BJ (cell line): ENCODE data around the gene ANAPC2. TPM values are rescaled to one million over a fixed set of nuclear protein-coding genes. Genes with fewer than 3 reads are reported as not detected.

Experiments
- CTCF ChIA-PET: fragments of 350-600 bp; formaldehyde crosslinking; extraction: SDS; loops from one replicate; lab custom pipeline; 2021; ENCODE audit warnings: antibody characterized with exemption, inconsistent platforms; lab: Yijun Ruan, JAX
- POLR2A ChIA-PET: fragments of 300-600 bp; sonication (Branson Sonifier 250); formaldehyde crosslinking; extraction: SDS; loops from one replicate; lab custom pipeline; 2021; ENCODE audit warnings: antibody characterized with exemption; lab: Charles Lee
- DNase-seq: peaks from one replicate; pipeline ENCODE4 v3.0.0-alpha.2; 2011; ENCODE audit warnings: low read depth
- H3K27me3 ChIP-seq: 2 replicates; pipeline ENCODE4 v1.6.0; 2011; ENCODE audit warnings: low read length; ENCODE audit not compliant: control insufficient read depth, insufficient read depth
- H3K36me3 ChIP-seq: 2 replicates; pipeline ENCODE4 v1.5.1; 2011; ENCODE audit warnings: low read length; ENCODE audit not compliant: control insufficient read depth, insufficient read depth
- H3K4me3 ChIP-seq: 2 replicates; pipeline ENCODE4 v1.5.1; 2011; ENCODE audit warnings: low read depth, mild to moderate bottlenecking, control low read depth, low read length
- polyA plus RNA-seq: library from polyadenylated mRNA; depleted of rRNA; stranded (reverse); fragments of >200 nt; gene quantifications from 2 replicates; pipeline ENCODE4 v1.2.3, GENCODE V29; 2011
- TF ChIP-seq, protein P1 (sequence below): IDR thresholded peaks from 2 replicates; pipeline ENCODE4 v1.5.1; 2011; ENCODE audit warnings: low read depth, mild to moderate bottlenecking, control low read depth, inconsistent platforms, low read length, moderate library complexity; ENCODE audit not compliant: insufficient read depth

Gene ANAPC2
- polyA plus RNA-seq, 1 experiment, result 25.5 TPM

DNA sequence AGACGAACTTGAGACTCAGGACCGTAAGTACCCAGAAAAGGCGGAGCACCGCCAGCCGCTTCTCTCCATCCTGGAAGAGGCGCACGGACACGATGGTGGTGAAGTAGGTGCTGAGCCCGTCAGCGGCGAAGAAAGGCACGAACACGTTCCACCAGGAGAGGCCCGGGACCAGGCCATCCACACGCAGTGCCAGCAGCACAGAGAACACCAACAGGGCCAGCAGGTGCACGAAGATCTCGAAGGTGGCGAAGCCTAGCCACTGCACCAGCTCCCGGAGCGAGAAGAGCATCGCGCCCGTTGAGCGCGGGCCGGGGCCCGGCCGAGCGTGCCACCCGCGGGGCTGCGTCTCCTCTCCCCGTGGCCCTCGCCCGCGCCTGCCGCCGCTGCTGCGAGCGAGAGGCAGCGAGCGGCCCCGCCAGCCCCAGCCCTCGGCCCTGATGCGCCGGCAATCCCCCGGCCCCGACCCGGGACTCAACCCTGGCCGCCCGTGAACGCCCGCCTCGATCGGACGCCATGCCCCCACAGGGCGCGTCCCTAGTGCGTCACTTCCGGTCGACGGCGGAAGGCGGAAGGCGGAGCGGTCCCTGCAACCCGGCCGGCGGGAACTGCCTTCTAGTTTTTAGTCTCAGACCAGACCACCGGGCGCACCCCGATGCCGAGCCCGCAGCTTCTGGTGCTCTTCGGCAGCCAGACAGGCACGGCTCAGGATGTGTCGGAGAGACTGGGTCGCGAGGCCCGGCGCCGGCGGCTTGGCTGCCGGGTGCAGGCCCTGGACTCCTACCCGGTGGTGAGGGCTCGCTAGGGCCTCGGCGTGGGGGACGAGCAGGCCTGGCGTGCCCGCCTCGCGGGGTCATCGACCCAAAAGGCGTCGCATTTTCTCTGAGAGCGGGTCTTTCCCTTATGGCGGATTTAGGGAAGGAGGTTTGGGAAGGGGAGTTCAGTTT is 17.0 kb upstream of the ANAPC2 start, which contains the start of the genes NDOR1 and TMEM203:
Gene NDOR1 (plus strand): TSS at position 575 of the 944 bp plus-strand sequence. CDS start 78 bp downstream, at position 653.
Gene TMEM203 (minus strand): TSS at position 523 of the 944 bp plus-strand sequence. CDS start 234 bp downstream, at position 289.
- H3K36me3 ChIP-seq, result peaks cover 2% of the 10 kb centered on the region
- H3K27me3 ChIP-seq, result no peaks in the 10 kb centered on the region
- TF ChIP-seq, protein P1, sequence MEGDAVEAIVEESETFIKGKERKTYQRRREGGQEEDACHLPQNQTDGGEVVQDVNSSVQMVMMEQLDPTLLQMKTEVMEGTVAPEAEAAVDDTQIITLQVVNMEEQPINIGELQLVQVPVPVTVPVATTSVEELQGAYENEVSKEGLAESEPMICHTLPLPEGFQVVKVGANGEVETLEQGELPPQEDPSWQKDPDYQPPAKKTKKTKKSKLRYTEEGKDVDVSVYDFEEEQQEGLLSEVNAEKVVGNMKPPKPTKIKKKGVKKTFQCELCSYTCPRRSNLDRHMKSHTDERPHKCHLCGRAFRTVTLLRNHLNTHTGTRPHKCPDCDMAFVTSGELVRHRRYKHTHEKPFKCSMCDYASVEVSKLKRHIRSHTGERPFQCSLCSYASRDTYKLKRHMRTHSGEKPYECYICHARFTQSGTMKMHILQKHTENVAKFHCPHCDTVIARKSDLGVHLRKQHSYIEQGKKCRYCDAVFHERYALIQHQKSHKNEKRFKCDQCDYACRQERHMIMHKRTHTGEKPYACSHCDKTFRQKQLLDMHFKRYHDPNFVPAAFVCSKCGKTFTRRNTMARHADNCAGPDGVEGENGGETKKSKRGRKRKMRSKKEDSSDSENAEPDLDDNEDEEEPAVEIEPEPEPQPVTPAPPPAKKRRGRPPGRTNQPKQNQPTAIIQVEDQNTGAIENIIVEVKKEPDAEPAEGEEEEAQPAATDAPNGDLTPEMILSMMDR, result no peak
- ChIA-PET POLR2A (interaction anchor here (0.7 kb wide), 1 partner anchor 22 kb away, joined by 6 read pairs; no protein-coding TSS in a partner anchor), CTCF (interaction anchor here (1.1 kb wide), 1 partner anchor 11 kb away, joined by 3 read pairs; no protein-coding TSS in a partner anchor)
- H3K4me3 ChIP-seq, result peak within 1 kb of the TSS; percentile 79
- no peak for DNase-seq

DNA sequence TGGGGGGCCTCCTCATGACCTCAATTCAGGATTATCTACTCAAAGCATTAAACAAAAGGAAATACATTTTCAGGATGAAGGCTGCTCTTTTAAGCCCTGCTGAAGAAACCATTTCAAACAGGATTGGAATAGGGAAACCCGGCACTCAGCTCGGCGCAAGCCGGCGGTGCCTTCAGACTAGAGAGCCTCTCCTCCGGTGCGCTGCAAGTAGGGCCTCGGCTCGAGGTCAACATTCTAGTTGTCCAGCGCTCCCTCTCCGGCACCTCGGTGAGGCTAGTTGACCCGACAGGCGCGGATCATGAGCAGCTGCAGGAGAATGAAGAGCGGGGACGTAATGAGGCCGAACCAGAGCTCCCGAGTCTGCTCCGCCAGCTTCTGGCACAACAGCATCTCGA is 16.4 kb upstream of the ANAPC2 start:
- peak overlapping the region; percentile 79 for H3K4me3 ChIP-seq
- TF ChIP-seq, protein P1, result no peak
- DNase-seq, result no peak
- POLR2A ChIA-PET, result interaction anchor here (0.7 kb wide), 1 partner anchor 23 kb away, joined by 6 read pairs; no protein-coding TSS in a partner anchor
- CTCF ChIA-PET, result interaction anchor here (1.1 kb wide), 1 partner anchor 12 kb away, joined by 3 read pairs; no protein-coding TSS in a partner anchor
- H3K36me3 ChIP-seq, result no peaks in the 10 kb centered on the region; the same call in 1 of the 2 replicates
- H3K27me3 ChIP-seq, result no peaks in the 10 kb centered on the region

DNA sequence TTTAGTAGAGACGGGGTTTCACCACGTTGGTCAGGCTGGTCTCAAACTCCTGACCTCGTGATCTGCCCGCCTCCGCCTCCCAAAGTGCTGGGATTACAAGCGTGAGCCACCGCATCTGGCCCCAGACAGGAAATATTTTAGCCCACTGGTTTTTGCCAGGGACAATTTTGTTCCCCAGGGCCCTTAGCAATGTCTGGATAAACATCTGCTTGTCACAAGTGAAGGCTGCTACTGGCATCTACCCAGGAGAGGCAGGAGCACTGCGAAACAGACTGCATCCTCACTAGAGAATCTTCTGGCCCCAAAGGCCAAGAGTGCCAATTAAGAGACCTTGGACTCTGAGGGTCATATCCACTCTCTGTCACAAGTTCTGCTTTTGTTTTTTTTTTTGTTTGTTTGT is 14.6 kb upstream of the ANAPC2 start:
- ChIA-PET POLR2A (no interaction called here), CTCF (interaction anchor here (1.5 kb wide), 1 partner anchor 24 kb away, joined by 3 read pairs; no protein-coding TSS in a partner anchor)
- Histone ChIP-seq H3K4me3 (no peak overlapping the region), H3K27me3 (no peaks in the 10 kb centered on the region), H3K36me3 (no peaks in the 10 kb centered on the region)
- no peak for DNase-seq
- TF ChIP-seq, protein P1, result no peak

DNA sequence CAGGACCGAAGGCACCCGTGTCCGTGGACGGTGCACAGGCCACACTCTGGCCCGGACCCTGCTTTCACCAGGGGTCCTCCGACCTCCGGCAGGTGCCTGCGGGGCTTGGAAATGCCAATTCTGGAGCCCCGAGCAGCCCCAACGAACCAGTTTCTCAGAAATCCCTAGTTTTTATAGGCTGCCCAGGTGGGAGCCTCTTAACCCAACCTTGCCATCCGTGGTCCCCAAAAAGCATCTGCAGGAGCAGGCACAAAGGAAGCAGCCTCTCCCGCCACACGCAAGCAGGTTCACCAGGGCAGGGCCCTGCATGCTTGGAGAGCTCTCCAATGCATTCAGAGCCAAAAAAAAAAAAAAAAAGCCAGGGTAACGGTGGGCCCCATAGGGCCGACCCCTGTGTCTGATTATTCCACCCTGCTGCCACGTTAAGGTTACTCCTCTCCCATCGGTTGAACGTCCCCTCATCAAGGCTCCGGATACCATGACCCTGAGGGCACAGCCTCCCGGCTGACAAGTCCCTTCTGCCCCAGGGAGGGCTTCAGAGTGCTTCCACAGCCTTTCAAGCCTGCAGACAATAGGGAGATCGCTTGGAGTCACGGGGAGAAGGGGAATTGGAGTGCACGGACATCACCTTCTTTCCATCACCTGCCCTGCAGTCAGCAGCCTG is 13.0 kb upstream of the ANAPC2 start:
- Histone ChIP-seq H3K36me3 (no peaks in the 10 kb centered on the region), H3K27me3 (no peaks in the 10 kb centered on the region), H3K4me3 (peak overlapping the region; percentile 61)
- TF ChIP-seq, protein P1, result no peak
- CTCF ChIA-PET, result interaction anchor here (0.7 to 1.0 kb wide), 2 partner anchors 26 to 155 kb away, joined by 3 to 4 read pairs; partner anchors contain the start of gene RNF224
- POLR2A ChIA-PET, result interaction anchor here (0.6 to 0.7 kb wide), 2 partner anchors 22 to 92 kb away, joined by 4 to 7 read pairs; no protein-coding TSS in a partner anchor
- no peak for DNase-seq
